ENCODE results near the gene SORCS1.

Gene SORCS1

GRCh38 chr10:106982268-106982667 is 182.2 kb downstream of the SORCS1 start:
- no peak for DNase-seq

GRCh38 chr10:106981452-106982075 is 182.9 kb downstream of the SORCS1 start:
- DNase-seq, result no peak

GRCh38 chr10:106980495-106981451 is 183.7 kb downstream of the SORCS1 start:
- no peak for DNase-seq

- DNase-seq, result no peak
Observed at GRCh38 chr10:106978756-106979155, 185.8 kb downstream of the SORCS1 start.

- DNase-seq, result no peak
Observed at GRCh38 chr10:106973716-106974115, 190.8 kb downstream of the SORCS1 start.

GRCh38 chr10:106973288-106973687 is 191.2 kb downstream of the SORCS1 start:
- no peak for DNase-seq

GRCh38 chr10:106972381-106972780 is 192.1 kb downstream of the SORCS1 start:
- no peak for DNase-seq

- DNase-seq, result no peak
Observed at GRCh38 chr10:106971411-106971831, 193.1 kb downstream of the SORCS1 start.

GRCh38 chr10:106967452-106967851 is 197.1 kb downstream of the SORCS1 start:
- DNase-seq, result no peak

- DNase-seq, result no peak
Observed at GRCh38 chr10:106960812-106961211, 203.7 kb downstream of the SORCS1 start.

GRCh38 chr10:106959521-106959920 is 205.0 kb downstream of the SORCS1 start:
- DNase-seq, result no peak

- DNase-seq, result no peak
Observed at GRCh38 chr10:106958589-106959361, 205.7 kb downstream of the SORCS1 start.

- DNase-seq, result no peak
Observed at GRCh38 chr10:106957823-106958588, 206.5 kb downstream of the SORCS1 start.

GRCh38 chr10:106956216-106956915 is 208.1 kb downstream of the SORCS1 start:
- no peak for DNase-seq

- DNase-seq, result no peak
Observed at GRCh38 chr10:106955133-106955532, 209.4 kb downstream of the SORCS1 start.

GRCh38 chr10:106952033-106952432 is 212.5 kb downstream of the SORCS1 start:
- no peak for DNase-seq

- DNase-seq, result no peak
Observed at GRCh38 chr10:106949680-106950478, 214.6 kb downstream of the SORCS1 start.

GRCh38 chr10:106947643-106948042 is 216.9 kb downstream of the SORCS1 start:
- no peak for DNase-seq

- DNase-seq, result no peak
Observed at GRCh38 chr10:106942035-106942662, 222.4 kb downstream of the SORCS1 start.

GRCh38 chr10:106941297-106942034 is 223.0 kb downstream of the SORCS1 start:
- DNase-seq, result no peak
